ENCODE measurements around the gene TAF11L9. TPM values are rescaled to one million over a fixed set of nuclear protein-coding genes. Genes with fewer than 3 reads are reported as not detected.

TAF11L9 gene
- total RNA-seq: not detected in 2 replicates

GRCh38 chr5:17594255-17594654 is at the start of gene TAF11L9:
TSS of gene TAF11L9 (minus strand) at chr5:17594394.

GRCh38 chr5:17634160-17634559 is 40.0 kb upstream of the TAF11L9 start, which contains the start of gene TAF11L14:
TSS of gene TAF11L14 (plus strand) at chr5:17634460.

GRCh38 chr5:17631788-17632187 is 37.6 kb upstream of the TAF11L9 start, which contains the start of gene TAF11L13:
TSS of gene TAF11L13 (plus strand) at chr5:17632088.

DNA sequence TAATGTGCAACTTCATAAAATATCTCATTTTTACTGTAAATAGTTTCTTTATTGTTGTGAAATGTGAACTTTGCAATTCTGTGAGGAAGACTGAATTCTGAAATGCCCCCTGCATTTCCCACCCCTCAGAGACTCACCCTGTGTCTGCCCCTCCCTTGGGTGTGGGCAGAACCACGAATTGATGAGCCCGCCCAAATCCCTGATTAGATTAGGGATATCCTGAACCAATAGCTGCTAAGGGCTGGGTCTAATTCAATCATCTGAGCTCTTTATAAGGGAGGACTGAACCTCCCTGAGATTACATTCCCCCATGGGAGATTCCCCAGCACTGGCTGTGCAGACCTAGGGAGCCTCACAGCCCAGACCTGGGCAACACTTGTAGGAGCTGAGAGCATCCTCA is 15.9 kb upstream of the TAF11L9 start, which contains the start of gene TAF11L12:
TSS of gene TAF11L12 (plus strand) at position 301 of the 400 bp plus-strand sequence.

GRCh38 chr5:17603880-17604279 is 9.7 kb upstream of the TAF11L9 start, which contains the start of gene TAF11L11:
TSS of gene TAF11L11 (plus strand) at chr5:17604183.

GRCh38 chr5:17597728-17598127 is 3.5 kb upstream of the TAF11L9 start, which contains the start of gene TAF11L10:
TSS of gene TAF11L10 (minus strand) at chr5:17597828.

GRCh38 chr5:17590860-17591259 is 3.3 kb downstream of the TAF11L9 start, which contains the start of gene TAF11L8:
TSS of gene TAF11L8 (minus strand) at chr5:17590960.

DNA sequence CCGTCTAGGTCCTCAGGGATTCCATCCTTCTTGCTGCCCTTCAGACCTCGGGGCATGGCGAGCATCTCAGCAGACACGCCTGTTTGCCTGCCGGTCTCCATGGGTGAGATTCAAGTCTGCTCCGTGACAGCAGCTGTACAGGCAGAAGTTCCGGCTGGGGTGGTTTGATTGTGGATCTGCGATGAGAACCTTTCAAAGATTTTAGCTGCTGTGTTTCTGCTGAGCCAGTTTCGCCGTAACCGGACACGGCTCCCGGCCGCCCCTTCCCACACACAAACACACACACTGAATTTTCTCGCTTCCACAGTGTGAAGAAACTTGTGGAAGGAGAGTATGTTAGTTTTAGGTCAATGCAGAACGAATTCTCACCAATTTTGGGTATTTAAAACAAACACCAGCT is 8.5 kb downstream of the TAF11L9 start, which contains the start of gene TAF11L7:
TSS of gene TAF11L7 (minus strand) at position 101 of the 400 bp plus-strand sequence.

Small RNAs within 50 kb of the gene (small RNA-seq; reads per million reads assigned to genes)
- gene AC233724.3 (not detected), gene AC233724.4 (not detected), gene AC233724.6 (not detected), gene AC233724.7 (not detected)

Other genes with a start within 250 kb of the TAF11L9 start
- not detected in 2 replicates for gene TAF11L2, start 96.2 kb downstream of the TAF11L9 start, total RNA-seq
- gene TAF11L3, start 76.0 kb downstream of the TAF11L9 start, total RNA-seq: not detected in 2 replicates
- not detected in 2 replicates for gene TAF11L4, start 72.6 kb downstream of the TAF11L9 start, total RNA-seq
- gene TAF11L5, start 69.2 kb downstream of the TAF11L9 start, total RNA-seq: not detected in 2 replicates
- gene TAF11L6, start 65.7 kb downstream of the TAF11L9 start, total RNA-seq: not detected in 2 replicates
- not detected in 2 replicates for gene TAF11L7, start 8.6 kb downstream of the TAF11L9 start, total RNA-seq
- gene TAF11L8, start 3.4 kb downstream of the TAF11L9 start, total RNA-seq: not detected in 2 replicates
- gene TAF11L10, start 3.4 kb upstream of the TAF11L9 start, total RNA-seq: not detected in 2 replicates
- gene TAF11L11, start 9.8 kb upstream of the TAF11L9 start, total RNA-seq: not detected in 2 replicates
- gene TAF11L12, start 16.0 kb upstream of the TAF11L9 start, total RNA-seq: not detected in 2 replicates
- not detected in 2 replicates for gene TAF11L13, start 37.7 kb upstream of the TAF11L9 start, total RNA-seq
- gene TAF11L14, start 40.1 kb upstream of the TAF11L9 start, total RNA-seq: not detected in 2 replicates